Psoas muscle (tissue), 8 donors: ENCODE results near the gene KCNG4. TPM values are rescaled to one million over a fixed set of nuclear protein-coding genes. Genes with fewer than 3 reads are reported as not detected.

Experiments
- ATAC-seq, 4 donors: fragments of 200-7000 bp; cut with Tn5 transposase; one replicate each; pipeline ENCODE4 v1.9.1; 2020; ENCODE audit warnings: moderate library complexity in 3 of 4, mild to moderate bottlenecking in 2 of 4
- DNase-seq, 2 donors: peaks; one replicate each; pipeline ENCODE4 v3.0.0-alpha.2; 2020
- H3K27ac ChIP-seq: fragments of 200-600 bp; one replicate; pipeline ENCODE4 v1.8.0; 2022
- H3K27me3 ChIP-seq, 3 donors: fragments of 200-600 bp in 1 of 3; one replicate each; pipeline versions ENCODE4 v1.6.1 to v1.8.0; 2013 to 2022; ENCODE audit warnings: low read length in 2 of 3, mild to moderate bottlenecking in 2 of 3, moderate library complexity in 1 of 3; ENCODE audit not compliant: insufficient read depth in 3 of 3
- H3K36me3 ChIP-seq, 2 donors: fragments of 200-600 bp in 1 of 2; one replicate each; pipeline versions ENCODE4 v1.6.1 to v1.8.0; 2013 to 2022; ENCODE audit warnings: low read depth in 1 of 2, mild to moderate bottlenecking in 1 of 2, moderate library complexity in 1 of 2; ENCODE audit not compliant: insufficient read depth in 1 of 2
- H3K4me1 ChIP-seq: fragments of 200-600 bp; one replicate; pipeline ENCODE4 v1.8.0; 2022
- H3K4me3 ChIP-seq: fragments of 200-600 bp; one replicate; pipeline ENCODE4 v1.8.0; 2022; ENCODE audit warnings: mild to moderate bottlenecking
- H3K9me3 ChIP-seq: fragments of 200-600 bp; one replicate; pipeline ENCODE4 v1.8.0; 2022
- CTCF ChIP-seq: fragments of 200-600 bp; IDR thresholded peaks from one replicate; pipeline ENCODE4 v1.8.0; 2022; ENCODE audit warnings: antibody characterized with exemption
- WGBS, 3 donors: extraction: QIAGEN DNeasy Blood & Tissue Kit; methylation state at CpG; one replicate each; pipeline versions ENCODE4 v1.1.6 to v1.1.7; 2013; 5-methylcytosine and 5-hydroxymethylcytosine counted together
- intact Hi-C, 2 donors: fragments of 100-400 bp; cut with DNase I; formaldehyde crosslinking; loops; one replicate each; pipeline versions ENCODE4 v1.11.0 to v1.14.2; 2022
- polyA plus RNA-seq, 3 donors: library from polyadenylated mRNA; stranded (reverse); fragments of 200-250 nt; gene quantifications; one replicate each; pipeline ENCODE4 v1.2.3, GENCODE V29; 2013
- total RNA-seq, 4 donors: library from RNA; stranded (reverse); fragmentation: NEBNext Ultra II Directional in 2 of 4; extraction: Animal tissue kit (Norgen Biotek cat#: 25700) in 2 of 4; gene quantifications; one replicate each; pipeline versions ENCODE4 v1.2.1 to v1.2.4, GENCODE V29; 2021 to 2023
- donor health status: healthy with polysubstance abuse.
- donor health status: DM: no; HTN: no; CAD: no; lungs with moderate emphysema.
- donor health status: Bipolar disorder and iron deficiency.
- donor health status: healthy.
- donor health status: DM: yes; HTN: yes; CAD: no.
- donor health status: DM: no; HTN: no; CAD: no.
- donor health status: DM: no; HTN: no; CAD: no.
- donor health status: DM: yes; HTN: yes; CAD: no.

The KCNG4 gene
- total and polyA plus RNA-seq, 7 donors = 0.04 to 0.10 TPM; not detected in 5

- TF ChIP-seq CTCF = no peak
- ATAC-seq = no peak
- Histone ChIP-seq H3K9me3 (no peaks in the 10 kb centered on the region), H3K27me3 (no peaks in the 10 kb centered on the region), H3K27ac (no peak overlapping the region), H3K4me1 (no peaks in the 10 kb centered on the region), H3K36me3 (no peaks in the 10 kb centered on the region), H3K4me3 (no peak overlapping the region)
- intact Hi-C loops = no loop called here
- DNase-seq = no peak
- WGBS, 3 donors = 72 to 80% (median 72%) methylated on average over 7 of the region's 7 CpGs
These were observed 46.3 kb downstream of the KCNG4 start for GRCh38 chr16:84193480-84193879.

DNA sequence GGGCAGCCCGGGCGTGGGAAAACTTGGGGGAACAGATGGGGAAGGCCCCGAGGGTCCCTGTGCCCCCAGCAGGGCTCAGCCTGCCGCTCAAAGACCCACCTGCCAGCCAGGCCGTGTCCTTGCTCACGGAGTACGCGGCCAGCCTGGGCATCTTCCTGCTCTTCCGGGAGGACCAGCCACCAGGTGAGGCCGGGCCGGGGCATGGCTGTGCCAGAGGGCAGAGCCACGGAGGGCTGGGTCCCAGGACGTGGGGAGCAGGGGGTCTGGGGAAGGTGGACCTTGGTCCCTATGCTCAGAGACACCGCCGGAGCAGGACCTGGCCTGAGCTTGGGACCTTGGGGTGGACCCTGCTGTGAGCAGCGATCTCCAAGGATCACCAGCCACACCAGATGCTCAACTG, 48.3 kb downstream of the KCNG4 start:
- no peak overlapping the region for H3K4me3 ChIP-seq
- H3K4me1 ChIP-seq = no peaks in the 10 kb centered on the region
- H3K9me3 ChIP-seq = no peaks in the 10 kb centered on the region
- DNase-seq (no peak), ATAC-seq (no peak)
- no peaks in the 10 kb centered on the region for H3K36me3 ChIP-seq
- H3K27ac ChIP-seq = no peak overlapping the region
- intact Hi-C loops = no loop called here
- no peak for TF ChIP-seq CTCF
- WGBS, 3 donors = 89 to 93% (median 92%) methylated on average over 16 of the region's 16 CpGs
- H3K27me3 ChIP-seq = no peaks in the 10 kb centered on the region

DNA sequence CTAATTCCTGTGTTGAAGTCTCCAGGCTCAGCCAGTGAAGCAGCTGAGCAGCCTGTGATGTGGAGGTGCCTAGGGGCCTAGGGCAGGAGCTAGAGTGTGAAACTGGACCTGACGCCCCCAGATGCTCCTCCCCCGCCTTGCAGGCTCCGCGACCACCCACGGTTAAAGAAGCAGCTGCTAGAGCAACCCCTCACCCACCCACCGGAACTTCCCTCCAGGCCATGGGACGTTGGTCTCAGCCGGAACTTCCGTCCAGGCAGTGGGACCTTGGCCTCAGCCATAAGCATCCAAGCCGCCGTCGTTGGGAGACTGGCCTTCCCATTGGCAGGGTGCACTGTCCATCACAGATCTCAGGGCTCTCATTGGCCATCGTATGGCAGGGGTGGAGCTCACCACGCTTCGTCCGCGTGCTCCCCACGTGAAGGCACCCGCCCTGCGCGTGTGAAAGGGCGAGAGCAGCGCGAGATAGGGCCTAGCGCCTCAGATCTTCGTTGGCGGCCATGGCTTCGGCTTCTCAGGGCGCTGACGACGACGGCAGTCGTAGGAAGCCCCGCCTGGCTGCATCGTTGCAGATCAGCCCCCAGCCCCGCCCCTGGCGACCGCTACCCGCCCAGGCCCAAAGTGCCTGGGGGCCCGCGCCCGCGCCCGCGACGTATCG, 49.0 kb downstream of the KCNG4 start, which contains the start of gene ADAD2:
Gene ADAD2, plus strand, starts transcription at position 427 of the 658 bp plus-strand sequence. Its CDS starts 74 bp downstream, at position 501.
- 87 to 89% (median 89%) methylated on average over 43 to 47 of the region's 47 CpGs for WGBS, 3 donors
- no peak for ATAC-seq
- TF ChIP-seq CTCF = no peak
- Histone ChIP-seq H3K9me3 (no peaks in the 10 kb centered on the region), H3K27ac (no peak within 1 kb of the TSS), H3K4me1 (peaks cover 4% of the 10 kb centered on the region), H3K4me3 (no peak within 1 kb of the TSS), H3K36me3 (no peaks in the 10 kb centered on the region), H3K27me3 (no peaks in the 10 kb centered on the region)
- no peak for DNase-seq
- intact Hi-C loops = no loop called here

GRCh38 chr16:84186685-84187437, 53.0 kb downstream of the KCNG4 start, which contains the start of gene TAF1C:
TAF1C (minus strand) TSS chr16:84187057; CDS start chr16:84184988, 2,069 bp downstream.
- DNase-seq = peak; percentile 93 to 96
- TF ChIP-seq CTCF = peak; percentile 92
- WGBS, 3 donors = 2 to 3% (median 2%) methylated on average over 48 to 55 of the region's 55 CpGs
- Histone ChIP-seq H3K27me3 (no peaks in the 10 kb centered on the region), H3K4me1 (peaks cover 11% of the 10 kb centered on the region), H3K27ac (peak within 1 kb of the TSS; percentile 77), H3K4me3 (peak within 1 kb of the TSS; percentile 83), H3K36me3 (peaks cover 0 to 27% of the 10 kb centered on the region in 2 donors), H3K9me3 (no peaks in the 10 kb centered on the region)
- peak; percentile 98 to 100 (median 99) for ATAC-seq
- intact Hi-C loops = loop anchor here (5.0 to 10.0 kb wide), 4 partner anchors 105 to 360 kb away; partner anchors contain the start of genes NECAB2 (in 1 of the 2) and OSGIN1 (in 1 of the 2)
